Muscle of back (tissue), 13 donors: ENCODE results near the gene LILRA1. TPM values are rescaled to one million over a fixed set of nuclear protein-coding genes. Genes with fewer than 3 reads are reported as not detected.
A peak's percentile ranks its signal among the peaks of the same experiment; 100 is the strongest.
"Not testable (repeated sequence)": the region's sequence is repeated elsewhere in the genome, so short reads cannot be mapped to it uniquely, and the experiment has no call there.

Source experiments
- DNase-seq, 3 donors: peaks; one replicate each; pipeline versions ENCODE4 v3.0.0 to v3.0.0-alpha.2; 2013
- long read RNA-seq, 9 donors: transcript quantifications; one replicate each; lab custom pipeline, GENCODE V29; 2026
- polyA plus RNA-seq, 10 donors: library from polyadenylated mRNA; unstranded; fragments of 120-200 nt; gene quantifications; one replicate each; pipeline ENCODE4 v1.2.1, GENCODE V29; 2013; ENCODE audit not compliant: insufficient read length in 10 of 10

The LILRA1 gene
- under 1 TPM; 0.29 to 0.95 (median 0.41) TPM for polyA plus RNA-seq
- long read RNA-seq, donor 1, result 0 reads
- long read RNA-seq, donor 2, result 0 reads
- long read RNA-seq, donor 3, result 0 reads
- long read RNA-seq, donor 4, result 0 reads
- long read RNA-seq, donor 5, result 0 reads
- long read RNA-seq, donor 6, result 0 reads
- long read RNA-seq, donor 7, result 0 reads
- long read RNA-seq, donor 8, result 0 reads
- long read RNA-seq, donor 9, result 0 reads

- DNase-seq, result not testable (repeated sequence)
Measured at GRCh38 chr19:54593445-54593844, at the start of gene LILRA1. Gene LILRA1 (plus strand): TSS chr19:54593632. CDS start chr19:54594245, 613 bp downstream.

GRCh38 chr19:54548806-54549205 is 44.6 kb upstream of the LILRA1 start:
- no peak for DNase-seq

- DNase-seq, result no peak
Measured at GRCh38 chr19:54549224-54549623, 44.2 kb upstream of the LILRA1 start.

GRCh38 chr19:54551293-54551692 is 42.1 kb upstream of the LILRA1 start:
- DNase-seq, result no peak

GRCh38 chr19:54551950-54552912 is 41.2 kb upstream of the LILRA1 start:
- DNase-seq, result peak in 1 of 3 donors; percentile 13

GRCh38 chr19:54552913-54553310 is 40.5 kb upstream of the LILRA1 start:
- DNase-seq, result no peak

- no peak for DNase-seq
Measured at GRCh38 chr19:54554006-54554405, 39.4 kb upstream of the LILRA1 start.

GRCh38 chr19:54554896-54555295 is 38.5 kb upstream of the LILRA1 start:
- DNase-seq, result no peak

GRCh38 chr19:54556194-54556593 is 37.2 kb upstream of the LILRA1 start:
- DNase-seq, result no peak

- DNase-seq, result no peak
Measured at GRCh38 chr19:54558339-54558738, 35.1 kb upstream of the LILRA1 start.

GRCh38 chr19:54560881-54561385 is 32.5 kb upstream of the LILRA1 start:
- no peak for DNase-seq

- no peak for DNase-seq
Measured at GRCh38 chr19:54561840-54562239, 31.6 kb upstream of the LILRA1 start.

- not testable (repeated sequence) for DNase-seq
Measured at GRCh38 chr19:54563206-54563605, 30.2 kb upstream of the LILRA1 start.

GRCh38 chr19:54570316-54570715 is 23.1 kb upstream of the LILRA1 start:
- no peak for DNase-seq

- not testable (repeated sequence) for DNase-seq
Measured at GRCh38 chr19:54571715-54572615, 21.5 kb upstream of the LILRA1 start.

- DNase-seq, result peak in 2 of 3 donors; percentile 7 to 34
Measured at GRCh38 chr19:54572696-54573311, 20.6 kb upstream of the LILRA1 start.

GRCh38 chr19:54573330-54573872 is 20.0 kb upstream of the LILRA1 start, which contains the start of gene LILRA2:
Gene LILRA2 (plus strand): TSS chr19:54573790. CDS start chr19:54573879, 89 bp downstream.
- peak in 1 of 3 donors; percentile 11 for DNase-seq

- no peak for DNase-seq
Measured at GRCh38 chr19:54574051-54574450, 19.4 kb upstream of the LILRA1 start.

- DNase-seq, result no peak
Measured at GRCh38 chr19:54574527-54575056, 18.8 kb upstream of the LILRA1 start.

- not testable (repeated sequence) for DNase-seq
Measured at GRCh38 chr19:54575205-54575604, 18.2 kb upstream of the LILRA1 start.
